SU-DHL-6 (cell line): ENCODE measurements around the gene TUSC7.

Source experiments
- CTCF ChIP-seq: fragments of 200-600 bp; sonication (generic); IDR thresholded peaks from one replicate; pipeline ENCODE4 v1.5.1; 2017; ENCODE audit warnings: antibody characterized with exemption, mild to moderate bottlenecking, low read length, moderate library complexity; ENCODE audit not compliant: insufficient read depth, poor library complexity, severe bottlenecking
- EZH2phosphoT487 ChIP-seq: fragments of 200-600 bp; sonication (generic), shearing (Covaris generic); conservative IDR thresholded peaks from 2 replicates; pipeline ENCODE4 v1.6.1; 2018; ENCODE audit warnings: mild to moderate bottlenecking, antibody characterized with exemption, low read length, moderate library complexity, mixed read lengths

DNA sequence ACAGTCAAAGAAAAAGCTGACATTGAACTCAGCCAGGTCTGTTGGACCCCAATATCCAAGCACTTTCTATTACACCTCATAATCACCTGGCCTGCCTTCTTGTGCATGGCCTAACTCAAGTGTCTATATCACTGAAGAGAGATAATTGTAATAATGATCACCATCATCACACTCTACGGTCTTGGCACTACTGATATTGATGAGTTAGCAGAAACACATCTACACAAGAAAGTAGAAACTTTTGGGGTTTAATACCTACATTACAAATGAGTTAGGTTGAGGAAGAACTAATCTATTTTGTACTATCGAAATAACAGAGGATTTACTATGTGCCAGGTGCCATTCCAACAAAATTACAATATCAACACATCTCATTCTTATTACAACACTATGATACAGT, 30.7 kb downstream of the TUSC7 start:
- TF ChIP-seq CTCF: no peak
- TF ChIP-seq EZH2phosphoT487: no peak
